PC-3 (cell line): ENCODE results near the gene MMP7.

Experiments
- EZH2 ChIP-seq: fragments of 300-600 bp; sonication (generic); IDR thresholded peaks from one replicate; pipeline ENCODE4 v1.6.1; 2017; ENCODE audit warnings: antibody characterized with exemption, mild to moderate bottlenecking, low read length; ENCODE audit not compliant: unreplicated experiment
- EZH2phosphoT487 ChIP-seq: fragments of 300-600 bp; sonication (generic); IDR thresholded peaks from 2 replicates; pipeline ENCODE4 v1.6.1; 2018; ENCODE audit warnings: mild to moderate bottlenecking, antibody characterized with exemption, low read length, borderline replicate concordance
- TF ChIP-seq, protein P1 (sequence below): fragments of 300-600 bp; sonication (generic); conservative IDR thresholded peaks from 2 replicates; pipeline ENCODE4 v1.5.1; 2017; ENCODE audit warnings: antibody characterized with exemption, low read depth, mild to moderate bottlenecking, low read length

DNA sequence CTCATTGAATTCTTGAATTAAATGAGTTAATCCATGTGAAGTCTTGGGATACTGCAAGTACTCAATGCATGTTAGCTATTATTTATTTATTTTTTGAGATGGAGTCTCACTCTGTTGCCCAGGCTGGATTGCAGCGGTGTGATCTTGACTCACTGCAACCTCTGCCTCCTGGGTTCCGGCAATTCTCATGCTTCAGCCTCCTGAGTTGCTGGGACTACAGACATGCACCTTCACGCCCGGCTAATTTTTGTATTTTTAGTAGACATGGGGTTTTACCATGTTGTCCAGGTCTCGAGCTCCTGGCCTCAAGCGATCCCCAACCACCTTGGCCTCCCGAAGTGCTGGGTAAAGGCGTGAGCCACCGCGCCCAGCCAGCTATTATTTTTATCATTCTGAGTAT is 9.4 kb downstream of the MMP7 start:
- TF ChIP-seq, protein P1, sequence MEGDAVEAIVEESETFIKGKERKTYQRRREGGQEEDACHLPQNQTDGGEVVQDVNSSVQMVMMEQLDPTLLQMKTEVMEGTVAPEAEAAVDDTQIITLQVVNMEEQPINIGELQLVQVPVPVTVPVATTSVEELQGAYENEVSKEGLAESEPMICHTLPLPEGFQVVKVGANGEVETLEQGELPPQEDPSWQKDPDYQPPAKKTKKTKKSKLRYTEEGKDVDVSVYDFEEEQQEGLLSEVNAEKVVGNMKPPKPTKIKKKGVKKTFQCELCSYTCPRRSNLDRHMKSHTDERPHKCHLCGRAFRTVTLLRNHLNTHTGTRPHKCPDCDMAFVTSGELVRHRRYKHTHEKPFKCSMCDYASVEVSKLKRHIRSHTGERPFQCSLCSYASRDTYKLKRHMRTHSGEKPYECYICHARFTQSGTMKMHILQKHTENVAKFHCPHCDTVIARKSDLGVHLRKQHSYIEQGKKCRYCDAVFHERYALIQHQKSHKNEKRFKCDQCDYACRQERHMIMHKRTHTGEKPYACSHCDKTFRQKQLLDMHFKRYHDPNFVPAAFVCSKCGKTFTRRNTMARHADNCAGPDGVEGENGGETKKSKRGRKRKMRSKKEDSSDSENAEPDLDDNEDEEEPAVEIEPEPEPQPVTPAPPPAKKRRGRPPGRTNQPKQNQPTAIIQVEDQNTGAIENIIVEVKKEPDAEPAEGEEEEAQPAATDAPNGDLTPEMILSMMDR = no peak
- TF ChIP-seq EZH2 (no peak), EZH2phosphoT487 (no peak)
